ENCODE measurements around the gene TOM1L2.
"Not testable (repeated sequence)": the region's sequence is repeated elsewhere in the genome, so short reads cannot be mapped to it uniquely, and the experiment has no call there.

TOM1L2 gene

DNA sequence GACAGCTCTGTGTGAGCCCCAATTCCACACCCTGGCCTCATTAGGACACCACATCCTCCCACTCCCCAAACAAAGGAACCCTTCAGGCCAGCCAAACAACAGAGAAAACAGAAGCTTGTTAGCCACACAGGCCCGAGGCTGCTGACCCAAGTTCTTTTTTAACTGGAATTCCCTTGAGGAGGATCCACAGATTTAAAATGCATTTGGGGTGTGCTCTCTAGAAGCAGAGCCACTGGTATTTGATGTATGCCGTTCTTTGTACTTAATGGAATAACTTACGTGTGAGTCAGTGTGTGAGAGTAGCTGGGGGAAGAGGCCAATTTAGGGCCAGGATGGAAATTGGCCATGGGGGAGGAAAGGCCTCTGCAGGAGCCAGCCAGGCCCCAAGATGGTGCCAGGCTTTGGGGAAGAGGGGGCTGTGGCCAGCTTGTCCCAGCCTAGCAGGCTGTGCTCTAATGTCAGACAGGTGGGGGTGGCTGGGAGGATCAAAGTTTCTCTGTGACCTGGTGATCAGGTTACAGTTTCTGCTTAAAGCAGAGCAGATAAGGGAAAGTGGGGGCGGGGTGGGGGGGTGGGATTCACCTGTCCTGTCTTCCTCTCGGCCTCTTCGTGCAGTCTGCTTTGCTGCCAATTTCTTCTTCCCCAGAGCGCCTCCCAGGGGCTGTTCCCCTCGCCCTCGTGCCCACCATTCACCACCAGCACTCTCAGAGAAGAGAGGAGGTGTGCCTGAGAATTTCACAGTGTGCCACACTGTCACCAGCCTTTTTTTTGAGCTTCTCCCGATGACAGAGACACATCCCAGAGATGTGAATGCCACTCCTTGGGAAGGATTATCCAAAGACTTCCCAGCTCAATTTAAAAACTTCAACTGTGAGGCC lies 50.8 kb downstream of the TOM1L2 start:
- no peak for DNase-seq

DNA sequence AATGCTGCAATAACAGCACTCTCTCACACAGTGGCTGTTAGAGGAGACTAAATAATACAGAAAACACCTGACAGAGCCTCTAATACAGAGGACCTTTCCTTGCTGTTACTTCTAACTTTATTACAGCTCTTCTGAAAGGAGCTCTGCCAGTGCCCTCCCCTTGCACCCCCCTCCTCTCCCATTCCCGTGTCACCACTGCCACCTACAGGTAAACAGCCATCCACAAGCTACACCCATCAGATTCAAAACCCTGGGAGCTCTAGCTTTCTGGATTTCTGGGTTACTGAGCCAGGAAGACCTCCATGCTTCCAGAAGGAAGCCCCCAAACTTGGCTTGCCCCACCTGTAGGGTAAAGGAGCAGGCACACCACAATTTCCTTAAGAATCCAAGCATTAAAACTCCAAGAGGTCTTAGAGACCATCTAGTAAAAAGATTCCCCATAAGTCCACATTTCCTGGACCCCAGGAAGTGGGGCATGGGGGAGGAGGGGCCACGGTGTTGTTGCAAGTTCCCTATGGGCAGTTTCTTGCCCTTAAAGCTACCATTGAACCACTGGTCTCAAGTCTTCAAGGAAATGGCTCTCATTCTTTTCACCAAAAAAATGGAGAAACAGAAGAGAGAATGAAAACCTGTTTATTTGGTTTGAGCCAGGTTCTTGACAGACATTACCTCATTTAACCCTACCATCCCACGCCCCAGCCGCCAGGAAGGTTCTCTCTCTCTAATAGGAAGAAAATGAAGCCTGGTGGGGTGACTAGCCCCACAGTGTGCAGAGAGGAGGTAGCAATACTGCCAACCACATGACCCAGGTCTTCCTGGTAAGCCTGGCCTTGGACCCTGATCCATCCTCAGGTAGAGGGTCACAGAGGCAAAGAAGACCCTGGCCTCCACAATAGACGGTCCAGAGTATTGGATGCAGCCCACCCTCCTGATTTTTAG lies 52.8 kb downstream of the TOM1L2 start:
- peak; percentile 68 to 74 for DNase-seq

DNA sequence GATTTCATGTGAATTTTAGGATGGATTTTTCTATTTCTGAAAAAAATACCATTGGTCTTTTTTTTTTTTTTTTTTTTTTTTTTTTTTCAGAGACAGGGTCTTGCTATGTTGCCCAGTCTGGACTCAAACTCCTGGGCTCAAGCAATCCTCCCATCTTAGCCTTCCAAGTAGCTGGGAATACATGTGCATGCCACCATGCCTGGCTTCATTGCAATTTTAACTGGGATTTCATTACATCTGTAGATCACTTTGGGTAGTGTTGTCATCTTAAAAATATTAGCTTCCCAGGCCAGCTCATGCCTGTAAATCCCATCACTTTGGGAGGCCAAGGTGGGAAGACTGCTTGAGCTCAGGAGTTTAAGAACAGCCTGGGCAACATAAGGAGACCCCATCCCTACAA lies 54.8 kb downstream of the TOM1L2 start:
- no peak for DNase-seq

DNA sequence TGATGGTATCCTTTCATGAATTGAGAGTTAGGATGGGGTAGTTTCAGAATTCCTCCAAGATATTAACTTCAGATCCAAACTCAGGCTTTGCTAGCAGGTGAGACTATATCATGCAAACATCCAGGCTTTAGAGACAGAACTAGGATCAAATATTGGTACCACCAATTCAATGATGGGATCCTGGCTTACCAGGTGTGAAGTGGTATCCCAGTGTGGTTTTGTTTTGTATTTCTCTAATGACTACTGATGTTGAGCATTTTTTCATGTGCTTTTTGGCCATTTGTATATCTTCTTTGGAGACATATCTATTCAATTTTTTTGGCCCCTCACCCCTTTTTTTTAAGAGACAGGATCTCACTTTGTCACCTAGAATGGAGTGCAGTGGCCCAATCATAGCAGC lies 57.0 kb downstream of the TOM1L2 start:
- no peak for DNase-seq

DNA sequence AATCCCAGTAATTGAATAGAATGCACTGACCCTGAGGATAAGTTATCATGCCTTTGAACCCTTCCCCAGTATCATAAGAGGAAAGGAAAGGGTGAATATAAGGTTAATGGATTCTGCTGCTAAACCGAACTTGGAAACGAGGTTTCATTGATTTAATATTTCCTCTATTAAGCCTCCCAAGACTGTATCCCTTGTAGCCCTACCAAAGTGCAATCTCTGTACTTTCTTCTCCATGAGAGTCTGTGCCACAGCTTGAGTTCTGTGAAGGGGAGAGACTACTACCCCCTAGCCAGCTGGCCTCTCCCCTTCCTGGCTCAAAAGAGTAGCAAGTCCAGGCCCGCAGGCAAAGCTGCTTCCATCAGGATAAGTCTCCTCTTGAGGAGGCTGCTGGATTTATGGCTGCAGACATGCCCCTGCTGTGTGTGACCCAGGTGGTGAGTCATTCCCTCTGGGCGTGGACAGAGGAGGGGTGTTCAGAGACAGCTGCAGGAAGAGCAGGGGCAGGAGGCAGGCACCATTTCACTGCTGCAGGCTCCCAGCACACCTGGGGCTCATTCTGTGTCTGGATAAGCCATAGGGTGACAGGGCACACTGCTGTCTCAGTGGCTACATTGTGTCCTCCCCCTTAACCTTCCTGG lies 58.4 kb downstream of the TOM1L2 start:
- peak in 1 of 2 donors; percentile 16 for DNase-seq

DNA sequence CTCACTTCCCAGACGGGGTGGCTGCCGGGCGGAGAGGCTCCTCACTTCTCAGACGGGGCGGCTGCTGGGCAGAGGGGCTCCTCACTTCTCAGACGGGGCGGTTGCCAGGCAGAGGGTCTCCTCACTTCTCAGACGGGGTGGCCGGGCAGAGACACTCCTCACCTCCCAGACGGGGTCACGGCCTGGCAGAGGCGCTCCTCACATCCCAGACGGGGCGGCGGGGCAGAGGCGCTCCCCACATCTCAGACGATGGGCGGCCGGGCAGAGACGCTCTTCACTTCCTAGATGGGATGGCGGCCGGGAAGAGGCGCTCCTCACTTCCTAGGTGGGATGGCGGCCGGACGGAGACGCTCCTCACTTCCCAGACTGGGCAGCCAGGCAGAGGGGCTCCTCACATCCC lies 59.9 kb downstream of the TOM1L2 start:
- not testable (repeated sequence) for DNase-seq

DNA sequence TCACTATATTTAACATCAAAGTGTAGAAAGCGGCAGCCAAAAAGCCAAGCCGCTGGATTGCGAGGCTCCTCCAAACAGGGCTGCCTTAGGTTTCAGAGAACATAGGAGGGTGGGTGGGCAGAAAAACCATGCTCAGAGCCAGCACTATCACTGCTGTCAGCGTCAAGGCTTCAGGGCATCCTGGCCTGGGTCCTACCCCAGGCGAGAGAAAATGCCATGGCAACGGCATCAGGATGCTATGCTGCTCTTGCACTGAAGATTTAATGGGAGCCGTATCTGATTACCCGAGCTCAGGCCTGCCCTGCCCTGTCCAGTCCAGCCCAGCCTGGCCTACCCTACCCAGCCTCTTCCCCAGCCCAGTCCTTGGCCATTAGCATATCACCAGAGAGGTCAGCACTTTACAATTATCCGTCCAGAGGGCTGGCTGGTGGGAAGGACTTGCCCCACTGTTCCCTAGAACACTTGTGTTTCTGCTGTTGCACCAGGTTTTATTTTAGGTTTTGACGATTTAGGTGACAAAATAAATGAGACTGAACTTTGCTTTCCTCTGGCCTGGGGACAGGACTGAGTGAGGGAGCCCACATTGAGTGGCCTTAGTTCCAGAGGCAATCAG lies 61.1 kb downstream of the TOM1L2 start:
- no peak for DNase-seq

DNA sequence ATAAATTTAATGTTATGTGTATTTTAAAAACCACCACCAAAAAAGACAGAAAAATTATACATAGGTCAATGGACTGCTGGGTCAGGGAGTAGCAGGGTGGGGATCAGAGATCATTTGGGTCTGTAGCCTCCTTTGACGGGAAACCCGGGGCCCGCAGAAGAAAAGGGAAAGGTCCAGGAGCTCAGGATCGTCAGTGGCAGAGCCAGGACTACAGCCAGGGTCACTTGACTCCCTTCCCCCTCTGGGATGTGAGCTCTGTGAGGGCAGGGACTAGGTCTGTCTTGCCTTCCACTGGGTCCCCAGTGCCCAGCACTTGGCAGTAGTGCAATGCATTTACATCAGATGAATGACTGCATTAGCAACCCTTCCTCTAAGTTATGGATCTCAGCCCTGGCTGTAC lies 62.1 kb downstream of the TOM1L2 start:
- no peak for DNase-seq

DNA sequence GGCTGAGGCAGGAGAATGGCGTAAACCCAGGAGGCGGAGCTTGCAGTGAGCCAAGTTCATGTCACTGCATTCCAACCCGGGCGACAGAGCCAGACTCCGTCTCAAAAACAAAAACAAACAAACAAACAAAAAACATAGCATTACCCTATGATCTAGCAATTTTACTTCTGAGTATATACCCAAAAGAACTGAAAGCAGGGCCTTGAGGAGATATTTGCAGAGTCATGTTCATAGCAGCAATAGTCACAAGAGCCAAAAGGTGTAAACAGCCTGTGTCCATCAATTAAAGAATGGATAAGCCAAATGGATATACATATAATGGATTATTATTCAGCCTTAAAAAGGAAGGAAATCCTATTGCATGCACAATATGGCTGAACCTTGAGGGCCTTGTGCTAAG lies 63.1 kb downstream of the TOM1L2 start:
- no peak for DNase-seq

DNA sequence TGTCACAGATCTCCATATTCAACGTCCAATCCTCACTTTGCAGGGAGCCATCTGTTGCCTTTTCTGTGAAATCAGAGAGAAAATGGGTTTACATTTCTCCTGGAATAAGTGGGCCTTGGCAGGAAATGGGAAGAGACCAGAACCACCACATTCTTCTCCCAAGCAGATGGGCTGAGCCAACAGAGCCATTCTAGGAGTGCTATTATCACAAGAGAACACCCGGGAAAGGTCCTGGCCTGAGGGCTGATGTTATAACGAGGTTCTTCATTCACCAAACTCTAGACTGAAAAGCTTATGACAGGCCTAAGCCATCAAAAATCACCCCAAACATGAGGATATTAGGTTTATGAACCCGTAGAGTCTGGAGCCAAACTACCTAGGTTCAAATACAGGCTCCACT lies 64.7 kb downstream of the TOM1L2 start:
- DNase-seq = no peak

DNA sequence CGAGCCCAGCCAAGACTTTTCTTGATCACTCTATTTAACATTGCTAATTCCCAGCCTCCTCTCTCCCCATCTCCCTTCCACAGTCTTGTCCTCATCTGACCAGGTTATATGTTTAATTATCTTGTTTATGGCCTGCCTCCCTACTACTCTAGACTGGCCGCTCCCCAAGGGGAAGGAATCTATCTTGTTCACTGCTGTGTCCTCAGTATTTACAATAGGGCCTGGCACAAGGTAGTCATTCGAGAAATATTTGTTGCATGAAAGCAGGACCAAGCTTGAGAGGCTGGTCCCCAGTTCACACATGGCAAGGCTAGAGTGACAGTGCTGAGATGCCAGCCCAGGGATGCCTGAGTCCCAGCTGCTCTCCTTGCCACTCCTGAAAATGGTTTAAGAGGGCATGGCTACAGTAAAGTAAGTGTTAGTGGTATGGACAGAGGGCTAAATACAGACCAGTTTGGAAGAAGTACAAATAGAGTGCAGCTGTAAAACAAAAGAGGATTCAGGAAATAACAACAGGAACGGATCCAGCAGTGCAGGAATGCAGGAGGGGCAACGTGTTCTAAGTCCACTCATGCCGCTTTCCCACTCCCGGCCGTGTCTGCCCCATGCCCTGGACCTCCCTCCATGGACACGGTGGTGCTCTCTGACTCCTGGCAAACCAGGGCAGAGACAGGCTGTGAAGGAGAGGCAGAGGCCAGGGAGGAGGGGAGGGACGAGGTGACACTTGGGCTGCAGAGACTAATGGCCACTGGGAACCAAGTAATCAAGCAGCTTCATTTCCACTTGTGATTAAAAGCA lies 65.6 kb downstream of the TOM1L2 start:
- no peak for DNase-seq

DNA sequence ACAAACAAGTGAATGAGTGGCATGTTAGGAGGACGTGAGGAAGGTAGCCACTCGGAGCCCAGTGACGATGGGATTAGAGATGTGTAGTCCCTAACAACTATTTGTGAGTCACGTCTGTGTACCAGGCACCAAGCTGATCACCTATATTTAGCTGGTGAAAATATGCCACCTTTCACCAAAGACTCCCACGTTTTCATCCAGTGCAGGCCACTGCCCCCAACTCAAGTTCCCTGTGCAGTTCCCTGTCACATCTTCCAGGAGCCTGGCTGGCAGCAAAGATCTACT lies 67.2 kb downstream of the TOM1L2 start:
- DNase-seq = no peak

DNA sequence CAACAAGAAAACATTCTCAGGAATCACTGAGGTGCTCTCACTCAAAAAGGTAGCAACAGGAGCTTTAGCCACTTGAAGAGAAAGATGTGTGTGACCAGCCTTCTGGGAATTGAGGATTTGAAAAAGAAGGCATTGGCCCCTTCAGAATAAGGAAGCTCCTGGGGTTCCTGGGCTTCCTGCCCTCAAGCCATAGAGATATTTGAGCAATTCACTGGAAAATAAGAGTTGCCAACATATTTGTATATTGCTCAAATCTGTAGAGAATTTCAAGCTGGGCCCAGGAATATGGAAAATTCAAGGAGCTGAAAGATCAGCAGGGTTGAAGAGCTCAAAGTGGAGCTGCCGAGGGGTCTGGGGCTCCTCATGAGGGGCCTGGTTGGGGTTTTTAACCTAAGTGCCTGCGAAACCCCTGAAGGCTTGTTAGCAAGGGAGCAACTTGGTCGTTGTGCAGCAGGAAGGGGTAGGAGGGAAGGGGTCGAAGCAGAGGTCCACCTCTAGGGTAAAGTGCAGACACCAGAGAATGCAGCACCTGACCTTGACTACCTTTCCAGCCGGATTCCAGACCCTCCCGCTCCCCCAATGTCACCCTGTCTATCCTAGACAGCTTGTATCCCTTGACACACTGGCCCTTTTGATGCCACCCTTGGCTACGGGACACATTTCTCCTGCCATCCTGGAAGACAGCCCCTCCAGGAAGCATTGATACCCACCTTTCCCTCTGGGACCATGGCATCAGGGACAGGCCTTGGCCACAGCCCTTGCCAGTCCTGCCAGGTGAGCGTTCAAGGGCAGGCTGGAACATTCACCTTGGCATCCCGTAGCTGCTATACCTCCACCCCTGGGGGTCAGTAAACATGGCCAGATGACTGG lies 67.8 kb downstream of the TOM1L2 start:
- no peak for DNase-seq

DNA sequence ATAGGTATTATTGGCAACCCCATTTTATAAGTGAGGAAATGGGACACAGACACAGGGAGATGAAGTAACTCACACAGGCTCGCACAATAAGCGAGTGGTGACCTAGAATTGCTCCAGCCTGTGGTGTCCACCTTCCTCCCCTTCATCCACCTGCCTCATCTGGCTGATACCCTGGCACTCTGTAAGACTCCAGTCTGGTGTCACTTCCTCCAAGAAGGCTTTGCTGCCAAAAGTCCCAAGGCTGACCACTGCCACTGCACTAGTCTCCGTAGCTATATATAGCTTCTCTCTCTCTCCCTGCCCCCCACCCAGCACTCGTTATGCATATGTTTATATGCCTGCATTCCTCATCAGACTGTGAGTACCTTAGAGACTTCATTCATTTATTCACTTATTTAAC lies 69.3 kb downstream of the TOM1L2 start:
- DNase-seq = no peak

DNA sequence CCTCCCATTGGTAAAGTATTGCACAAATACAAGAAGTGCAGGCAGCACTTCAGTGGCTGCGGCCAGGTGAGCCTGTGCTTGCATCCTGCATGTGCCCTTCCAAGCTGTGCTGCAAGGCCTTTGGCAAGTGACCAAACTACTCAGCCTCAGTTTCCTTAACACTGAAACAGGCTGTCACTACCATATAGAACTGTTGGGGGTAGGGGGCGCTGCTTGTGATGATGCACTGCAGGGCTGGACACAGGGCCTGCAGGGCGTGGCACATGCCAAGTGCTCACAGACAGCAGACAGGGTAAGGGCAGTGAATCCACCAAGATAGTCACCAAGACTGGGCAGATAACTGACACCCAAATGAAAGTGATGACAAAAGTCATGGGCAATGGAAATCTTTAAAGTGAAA lies 69.8 kb downstream of the TOM1L2 start:
- no peak for DNase-seq

DNA sequence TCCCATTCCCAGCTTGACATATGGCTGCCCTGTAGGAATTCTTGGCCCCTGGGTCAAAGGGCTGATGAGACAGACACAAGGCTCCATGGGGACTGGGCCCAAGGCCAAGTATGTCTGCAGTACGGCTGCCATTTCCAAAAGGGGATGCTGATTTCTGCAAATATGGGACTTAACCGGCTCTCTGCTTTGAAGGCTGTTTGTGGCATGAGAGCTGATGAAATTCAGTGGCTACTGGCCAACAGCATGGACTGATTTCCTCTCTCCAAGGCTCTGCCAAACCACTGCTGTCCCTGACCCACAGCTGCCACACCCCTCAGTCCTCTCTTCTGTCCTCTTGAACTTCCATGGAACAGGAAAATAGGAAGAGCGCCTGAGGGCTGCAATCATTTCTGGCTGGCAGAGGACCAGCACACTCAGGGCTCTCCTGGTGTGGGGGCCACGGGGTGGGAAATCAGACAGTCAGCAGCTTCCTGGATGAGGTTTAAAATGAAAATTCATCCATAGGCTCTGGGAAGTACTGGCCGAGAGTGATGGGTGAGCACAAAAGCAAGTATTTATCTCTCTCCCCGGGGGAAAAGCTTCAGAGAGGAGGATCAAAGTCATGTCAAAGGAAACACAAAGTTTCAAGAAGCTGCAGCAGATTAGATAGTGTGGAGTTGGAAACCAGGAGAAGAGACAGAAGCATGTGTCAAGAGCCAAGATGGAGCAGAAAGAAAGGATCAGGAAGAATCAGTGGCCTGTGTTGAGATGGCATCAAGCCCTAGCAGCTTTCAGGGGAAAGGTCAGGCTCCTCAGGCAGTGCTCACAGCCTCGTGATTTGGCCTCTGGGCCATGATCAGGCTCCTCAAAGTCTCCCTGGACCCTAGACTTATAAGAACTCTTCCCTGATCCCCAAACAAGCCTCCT lies 71.3 kb downstream of the TOM1L2 start:
- no peak for DNase-seq

DNA sequence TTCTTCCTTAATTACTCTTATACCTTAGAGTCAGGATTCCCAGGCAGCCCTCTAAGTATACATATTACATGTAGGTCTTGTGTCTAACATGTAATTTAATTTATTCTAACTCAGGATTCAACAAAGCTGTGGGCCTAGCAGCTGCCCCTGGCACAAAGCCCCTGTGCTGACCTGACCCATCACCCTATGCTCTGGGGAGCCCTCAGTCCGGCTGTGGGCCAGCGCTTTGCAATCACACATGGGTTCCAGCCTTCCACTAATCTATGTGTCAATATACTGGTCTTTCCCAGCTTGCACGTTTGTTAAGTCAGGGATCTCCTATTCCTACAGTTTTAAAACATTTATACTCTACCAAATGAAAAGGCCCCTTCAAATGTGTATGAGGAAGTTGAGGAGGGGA lies 72.7 kb downstream of the TOM1L2 start:
- DNase-seq = no peak

DNA sequence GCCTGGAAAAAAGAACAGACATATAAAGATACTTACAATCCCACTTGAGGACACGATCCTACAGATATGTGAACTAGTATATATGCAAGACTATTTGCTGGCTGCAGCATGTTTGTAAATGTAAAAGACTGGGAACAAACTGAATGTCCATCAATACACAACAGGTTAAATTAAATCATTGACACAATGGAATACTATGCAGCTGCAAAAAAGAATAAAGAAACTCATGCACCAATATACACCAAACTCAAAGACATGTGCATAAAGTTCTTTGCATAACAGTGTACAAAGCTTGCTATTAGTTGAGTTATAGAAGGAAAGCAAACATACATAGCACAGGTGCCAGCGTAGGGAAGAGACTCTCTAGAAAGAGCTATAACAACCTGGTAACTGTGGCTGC lies 73.5 kb downstream of the TOM1L2 start:
- DNase-seq = no peak

DNA sequence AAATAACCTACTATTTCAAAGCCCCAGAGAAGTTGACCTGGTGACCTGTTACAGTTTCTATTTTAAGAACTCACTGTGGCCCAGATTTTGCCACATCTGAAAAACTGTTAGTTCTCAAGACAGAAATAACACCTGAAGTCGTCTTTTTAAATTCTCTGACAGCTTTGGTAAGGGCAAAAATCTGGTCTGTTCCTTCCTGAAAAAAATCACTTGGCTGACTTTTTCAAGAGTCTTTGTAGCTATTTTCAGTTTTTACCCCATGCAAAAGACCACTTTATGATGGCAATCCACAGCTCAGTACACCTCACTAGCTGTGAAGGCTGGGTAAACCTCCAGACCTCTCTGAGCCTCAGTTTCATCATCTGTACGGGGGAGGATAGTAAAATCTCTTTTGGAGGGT lies 74.8 kb downstream of the TOM1L2 start:
- DNase-seq = no peak

DNA sequence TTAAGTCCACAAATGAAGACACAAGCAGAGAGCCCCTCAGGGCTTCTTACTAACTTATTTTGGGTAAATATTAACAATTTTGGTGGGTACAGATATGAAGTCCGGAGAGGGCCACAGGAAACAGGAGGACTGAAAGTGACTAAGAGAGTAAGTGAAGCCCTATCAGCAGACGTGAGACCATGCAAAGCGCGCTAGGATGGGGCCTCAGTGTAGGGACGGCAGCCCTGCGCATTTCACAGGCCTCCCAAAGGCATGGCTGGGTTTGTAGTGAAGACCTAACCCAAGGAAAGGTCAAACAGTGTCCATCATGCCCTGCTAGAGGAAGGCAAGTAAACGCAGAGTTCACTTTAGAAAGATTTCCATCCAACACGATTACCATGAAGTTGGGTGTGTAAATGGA lies 75.5 kb downstream of the TOM1L2 start:
- no peak for DNase-seq

Data from CD4-positive, alpha-beta T cell treated with Interleukin-4 for 1 hour (primary cell).